Measurements from ENCODE around the gene CCDC187.

DNA sequence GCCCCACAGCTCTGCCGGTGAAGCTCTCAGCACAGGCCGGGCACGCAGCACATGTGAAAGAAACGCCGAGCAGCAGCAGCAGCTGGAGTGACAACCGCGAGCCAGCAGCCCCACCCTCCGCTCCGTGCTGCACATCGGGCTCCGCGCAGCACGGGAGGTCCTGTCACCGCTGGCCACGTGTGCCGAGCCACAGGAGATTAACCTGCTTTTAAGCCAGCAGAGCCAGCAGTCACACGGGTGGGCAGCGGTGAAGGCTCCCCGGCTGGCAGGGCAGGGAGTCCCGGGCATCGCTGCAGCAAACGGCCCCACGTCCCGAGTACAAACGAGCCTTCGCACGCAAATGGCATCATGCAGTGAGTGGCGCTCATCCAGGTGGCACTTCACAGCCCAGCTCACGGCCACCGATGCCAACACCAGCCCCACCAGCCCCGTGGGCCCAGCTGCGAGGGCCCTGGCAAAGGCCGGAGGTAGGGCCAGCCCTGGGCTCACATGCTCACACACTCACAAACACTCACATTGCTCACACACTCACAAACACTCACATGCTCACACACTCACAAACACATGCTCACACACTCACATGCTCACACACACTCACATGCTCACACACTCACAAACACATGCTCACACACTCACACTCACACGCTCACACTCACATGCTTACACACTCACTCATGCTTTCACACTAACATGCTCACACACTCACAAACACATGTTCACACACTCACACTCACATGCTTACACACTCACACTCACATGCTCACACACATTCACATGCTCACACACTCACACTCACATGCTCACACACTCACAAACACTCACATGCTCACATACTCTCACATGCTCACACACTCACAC lies 11.1 kb downstream of the CCDC187 start:
- TF ChIP-seq POLR2AphosphoS5 (IDR thresholded peaks at IDR 0.05; ENCODE audit: low read depth, low read length): no peak
- no peak for TF ChIP-seq FOXP2 (optimal IDR thresholded peaks at IDR 0.05; ENCODE audit: borderline replicate concordance, extremely low read depth, extremely low read length, insufficient read depth)
- no peak for TF ChIP-seq TAF1 (IDR thresholded peaks at IDR 0.05; ENCODE audit: borderline replicate concordance, insufficient read depth, low read length)

All from PFSK-1 (cell line).